GM19468 (cell line): ENCODE results near the gene KCNJ6.
"Not testable (repeated sequence)": the region's sequence is repeated elsewhere in the genome, so short reads cannot be mapped to it uniquely, and the experiment has no call there.

Source experiments
- ATAC-seq: cut with Tn5 transposase; IDR thresholded peaks from one replicate; pipeline ENCODE4 v1.9.1; 2021; ENCODE audit warnings: mild to moderate bottlenecking, moderate library complexity, moderate number of reproducible peaks; ENCODE audit not compliant: unreplicated experiment; ENCODE audit errors: extremely low read depth

KCNJ6 gene

GRCh38 chr21:37626320-37626719, 289.9 kb downstream of the KCNJ6 start:
- no peak for ATAC-seq

- ATAC-seq: no peak
Observed at GRCh38 chr21:37623689-37624088, 292.6 kb downstream of the KCNJ6 start.

- no peak for ATAC-seq
Observed at GRCh38 chr21:37623183-37623582, 293.1 kb downstream of the KCNJ6 start.

DNA sequence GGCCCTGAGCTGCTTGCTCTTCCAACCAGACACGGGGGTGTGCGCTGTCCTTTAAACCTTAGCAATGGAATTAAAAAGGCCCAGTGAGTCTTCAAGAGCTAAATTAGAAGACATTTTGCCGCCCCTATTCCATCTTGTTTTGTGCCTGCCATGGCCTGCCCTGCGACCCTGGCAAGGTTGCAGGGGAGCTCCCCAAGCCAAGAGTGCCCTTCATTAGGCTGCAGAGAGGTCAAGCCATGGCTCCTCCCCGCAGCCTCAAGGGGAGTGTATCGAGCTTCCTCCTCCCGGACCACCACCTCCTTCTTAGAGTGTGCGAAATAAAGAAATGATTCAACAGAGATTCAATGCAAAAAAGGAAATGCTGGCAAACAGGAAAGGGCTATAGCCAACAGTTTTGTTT, 293.5 kb downstream of the KCNJ6 start:
- ATAC-seq: no peak

GRCh38 chr21:37620401-37620800, 295.9 kb downstream of the KCNJ6 start:
- no peak for ATAC-seq

DNA sequence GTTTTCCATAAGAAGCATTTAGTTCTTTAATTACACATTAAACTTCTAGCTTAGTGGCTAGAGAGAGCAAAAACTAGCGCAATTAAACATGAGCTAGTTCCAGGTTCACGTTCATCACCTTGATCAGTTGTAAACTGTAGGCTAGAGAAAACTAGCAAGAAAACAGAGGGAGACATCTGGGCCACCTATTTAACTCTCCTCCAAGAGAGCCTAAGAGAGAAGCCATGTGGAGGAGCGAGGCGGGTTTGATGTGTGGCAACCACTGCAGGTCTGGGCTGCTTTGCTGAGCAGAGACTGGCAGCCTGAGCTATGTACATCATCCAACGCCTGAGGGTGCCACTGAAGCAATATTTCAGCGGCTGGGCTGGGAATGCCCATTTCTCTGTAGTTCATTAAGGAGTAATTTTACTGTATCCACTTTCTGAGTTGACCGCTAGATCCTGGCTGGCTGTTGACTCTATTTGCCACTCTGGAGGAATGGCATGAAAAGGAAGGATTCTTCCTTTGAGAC, 296.7 kb downstream of the KCNJ6 start:
- no peak for ATAC-seq

DNA sequence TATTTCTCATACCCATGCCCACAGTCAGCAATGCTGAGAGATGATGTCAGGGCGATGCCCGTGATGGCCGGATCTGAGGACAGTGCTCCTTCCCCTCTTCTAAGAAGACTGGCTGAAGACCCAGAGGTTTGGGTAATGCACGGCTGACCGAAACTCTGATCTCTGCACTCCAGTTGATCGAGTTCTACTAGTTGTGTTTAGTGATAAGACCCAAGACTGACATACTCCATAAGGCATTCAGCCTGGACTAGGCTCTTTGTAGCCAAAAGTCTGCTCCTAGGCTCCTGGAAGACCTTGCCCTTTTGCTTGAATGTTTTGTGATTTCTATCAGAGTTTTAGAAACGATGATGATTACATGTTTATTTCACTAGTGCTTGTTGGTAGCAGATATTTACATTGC, 298.2 kb downstream of the KCNJ6 start:
- no peak for ATAC-seq

DNA sequence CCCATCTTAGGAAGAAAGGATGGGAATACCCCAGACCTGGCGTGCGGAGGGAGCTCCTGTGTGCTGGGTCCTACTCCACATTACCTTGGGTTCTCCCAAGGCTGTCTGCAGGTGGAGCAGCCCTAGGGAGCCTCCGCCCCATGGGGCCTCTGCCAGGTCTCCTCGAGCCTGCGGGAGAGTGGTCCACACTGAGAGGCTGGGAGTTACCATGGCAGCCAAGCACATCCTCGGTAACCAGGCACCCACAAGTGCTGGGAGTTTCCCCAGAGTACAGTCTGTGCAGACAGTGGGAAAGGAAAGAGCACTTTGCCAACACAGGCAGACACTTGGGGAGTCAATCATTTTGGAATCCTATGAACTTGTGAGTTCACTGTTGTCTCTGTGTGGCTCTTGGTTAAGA, 300.3 kb downstream of the KCNJ6 start:
- no peak for ATAC-seq

DNA sequence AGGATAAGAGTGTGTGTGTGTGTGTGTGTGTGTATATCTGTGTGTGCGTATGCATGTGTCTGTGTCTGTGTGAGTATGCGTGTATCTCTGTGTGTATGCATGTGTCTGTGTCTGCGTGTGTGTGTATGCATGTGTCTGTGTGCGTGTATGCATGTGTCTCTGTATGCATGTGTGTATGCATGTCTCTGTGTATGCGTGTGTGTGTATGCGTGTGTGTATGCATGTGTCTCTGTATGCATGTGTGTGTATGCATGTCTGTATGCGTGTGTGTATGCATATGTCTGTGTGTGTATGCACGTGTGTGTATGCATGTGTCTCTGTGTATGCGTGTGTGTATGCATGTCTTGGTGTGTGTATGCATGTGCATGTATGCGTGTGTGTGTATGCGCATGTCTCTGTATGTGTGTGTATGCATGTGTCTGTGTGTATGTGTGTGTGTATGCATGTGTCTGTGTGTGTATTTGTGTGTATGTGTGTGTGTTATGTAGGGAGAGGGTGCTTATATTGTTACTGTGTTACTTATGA, 301.8 kb downstream of the KCNJ6 start:
- ATAC-seq: no peak

- no peak for ATAC-seq
Observed at GRCh38 chr21:37607081-37607480, 309.2 kb downstream of the KCNJ6 start.

- ATAC-seq: no peak
Observed at GRCh38 chr21:37606549-37606948, 309.7 kb downstream of the KCNJ6 start.

GRCh38 chr21:37605006-37605405, 311.3 kb downstream of the KCNJ6 start:
- ATAC-seq: no peak

GRCh38 chr21:37603129-37603528, 313.1 kb downstream of the KCNJ6 start:
- no peak for ATAC-seq

GRCh38 chr21:37601915-37602314, 314.3 kb downstream of the KCNJ6 start:
- ATAC-seq: no peak

GRCh38 chr21:37601027-37601426, 315.2 kb downstream of the KCNJ6 start:
- ATAC-seq: no peak

- ATAC-seq: no peak
Observed at GRCh38 chr21:37595944-37596343, 320.3 kb downstream of the KCNJ6 start.

DNA sequence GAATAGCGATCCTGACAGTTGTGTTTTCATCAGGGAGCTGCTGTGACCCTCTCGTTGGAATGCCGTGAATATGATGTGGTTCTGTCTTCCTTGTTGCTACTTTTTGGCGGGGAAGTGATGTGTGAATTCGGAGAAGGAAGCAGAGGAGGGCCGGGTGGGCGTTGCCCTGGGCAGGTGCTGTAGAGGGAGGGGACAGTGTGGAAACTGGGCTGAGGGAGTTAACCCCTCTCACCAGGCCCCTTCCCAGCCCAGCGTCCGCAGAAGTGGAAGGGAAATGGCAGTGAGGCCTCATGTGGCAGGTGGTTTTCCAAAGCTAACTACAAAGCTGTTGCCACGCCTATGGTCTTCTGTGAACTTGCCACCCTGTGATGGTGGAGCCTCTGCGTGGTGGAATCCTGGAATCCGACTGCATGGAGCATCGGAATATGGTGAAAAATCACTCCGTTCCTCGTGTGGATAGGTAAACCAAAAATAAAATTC, 321.7 kb downstream of the KCNJ6 start:
- ATAC-seq: no peak

- ATAC-seq: no peak
Observed at GRCh38 chr21:37593740-37594471, 322.4 kb downstream of the KCNJ6 start.

DNA sequence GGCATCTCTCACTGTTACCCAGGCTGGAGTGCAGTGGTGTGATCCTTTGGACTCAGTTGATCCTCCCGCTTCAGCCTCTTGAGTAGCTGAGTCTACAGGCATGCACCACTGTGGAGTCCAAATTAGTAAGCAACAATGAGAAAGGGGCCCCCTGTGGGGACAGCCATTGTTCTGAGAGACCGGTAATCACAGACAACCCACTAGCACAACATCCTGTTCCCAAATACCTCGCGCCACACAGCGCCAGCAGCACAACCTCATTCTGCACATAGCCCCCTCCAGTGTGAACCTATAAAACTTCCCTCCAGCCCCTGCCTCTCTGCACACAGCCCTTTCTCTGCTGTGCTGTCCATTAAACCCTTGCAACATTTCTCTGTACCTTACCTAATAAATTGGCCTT, 323.2 kb downstream of the KCNJ6 start:
- ATAC-seq: no peak

- ATAC-seq: no peak
Observed at GRCh38 chr21:37592496-37592895, 323.8 kb downstream of the KCNJ6 start.

GRCh38 chr21:37591994-37592393, 324.3 kb downstream of the KCNJ6 start:
- not testable (repeated sequence) for ATAC-seq

DNA sequence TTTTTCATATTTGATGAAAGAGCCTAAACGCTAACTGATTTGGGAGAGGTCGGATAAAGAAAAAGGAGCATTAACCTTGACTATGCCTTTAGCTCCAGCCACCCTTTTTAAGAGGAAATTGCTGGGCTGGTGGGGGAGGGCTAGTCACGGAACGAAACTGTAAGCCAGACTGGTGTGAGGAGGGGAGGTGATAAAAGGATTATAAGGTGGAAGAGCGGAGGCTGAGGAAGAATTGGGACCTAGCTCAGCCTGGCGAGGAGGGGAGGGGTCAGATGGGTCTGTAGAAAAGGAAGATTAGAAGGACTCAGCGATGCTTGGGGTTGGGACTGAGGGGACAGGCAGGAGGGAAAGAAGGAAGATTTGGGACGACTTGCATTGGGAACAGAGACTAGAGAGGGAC, 325.4 kb downstream of the KCNJ6 start:
- ATAC-seq: not testable (repeated sequence)
